ENCODE data around the gene MCRIP2.
"Not testable (repeated sequence)": the region's sequence is repeated elsewhere in the genome, so short reads cannot be mapped to it uniquely, and the experiment has no call there.

Gene MCRIP2

GRCh38 chr16:683396-684070, 41.9 kb downstream of the MCRIP2 start:
- DNase-seq: no peak

- DNase-seq: peak; percentile 98
These were observed 42.6 kb downstream of the MCRIP2 start, which contains the start of gene JMJD8 for GRCh38 chr16:684071-684794. JMJD8 (minus strand) TSS chr16:684334; CDS start chr16:684319, 15 bp downstream.

GRCh38 chr16:684961-685696, 43.5 kb downstream of the MCRIP2 start:
- no peak for DNase-seq

GRCh38 chr16:685967-686366, 44.3 kb downstream of the MCRIP2 start:
- no peak for DNase-seq

- no peak for DNase-seq
These were observed 45.0 kb downstream of the MCRIP2 start for GRCh38 chr16:686459-687260.

GRCh38 chr16:687499-687898, 45.9 kb downstream of the MCRIP2 start:
- DNase-seq: no peak

GRCh38 chr16:689175-689897, 47.7 kb downstream of the MCRIP2 start:
- no peak for DNase-seq

GRCh38 chr16:691242-691641, 49.6 kb downstream of the MCRIP2 start:
- not testable (repeated sequence) for DNase-seq

- DNase-seq: no peak
These were observed 50.9 kb downstream of the MCRIP2 start for GRCh38 chr16:692356-693108.

GRCh38 chr16:693364-693763, 51.7 kb downstream of the MCRIP2 start:
- DNase-seq: no peak

- DNase-seq: no peak
These were observed 52.1 kb downstream of the MCRIP2 start for GRCh38 chr16:693766-694165.

GRCh38 chr16:694187-694862, 52.7 kb downstream of the MCRIP2 start:
- DNase-seq: no peak

- no peak for DNase-seq
These were observed 53.3 kb downstream of the MCRIP2 start for GRCh38 chr16:694863-695354.

- DNase-seq: peak; percentile 67
These were observed 53.9 kb downstream of the MCRIP2 start for GRCh38 chr16:695355-696089.

All from activated CD4-positive, alpha-beta T cell treated with anti-CD3 and anti-CD28 coated beads, Interleukin-2, amount 50 U/mL, for 16 hours (primary cell).